HG03342 (cell line): ENCODE measurements around the gene SMIM29.
"Not testable (repeated sequence)": the region's sequence is repeated elsewhere in the genome, so short reads cannot be mapped to it uniquely, and the experiment has no call there.

Experiments used
- ATAC-seq: cut with Tn5 transposase; IDR thresholded peaks from one replicate; pipeline ENCODE4 v1.9.1; 2021; ENCODE audit warnings: mild to moderate bottlenecking, moderate library complexity; ENCODE audit not compliant: unreplicated experiment

Gene SMIM29

GRCh38 chr6:34269658-34270341 is 21.0 kb upstream of the SMIM29 start:
- ATAC-seq: not testable (repeated sequence)

GRCh38 chr6:34269132-34269531 is 20.3 kb upstream of the SMIM29 start:
- not testable (repeated sequence) for ATAC-seq

DNA sequence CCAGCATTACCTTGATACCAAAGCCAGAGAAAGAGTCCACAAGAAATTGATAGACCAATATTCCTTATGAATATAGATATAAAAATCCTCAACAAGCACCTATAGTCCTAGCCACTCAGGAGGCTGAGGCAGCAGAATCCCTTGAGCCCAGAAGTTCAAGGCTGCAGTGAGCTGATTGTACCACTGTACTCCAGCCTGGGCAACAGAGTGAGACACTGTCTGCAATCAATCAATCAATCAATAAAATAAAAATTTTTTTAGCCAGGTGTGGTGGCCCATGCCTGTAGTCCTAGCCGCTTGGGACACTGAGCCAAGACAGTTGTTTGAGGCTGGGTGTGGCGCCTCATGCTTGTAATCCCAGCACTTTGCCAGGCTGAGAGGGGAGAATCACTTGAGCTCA is 18.9 kb upstream of the SMIM29 start:
- ATAC-seq: no peak

- not testable (repeated sequence) for ATAC-seq
Observed at GRCh38 chr6:34263484-34263883, 14.7 kb upstream of the SMIM29 start.

GRCh38 chr6:34260576-34261267 is 11.9 kb upstream of the SMIM29 start:
- ATAC-seq: no peak

GRCh38 chr6:34259529-34260069 is 10.8 kb upstream of the SMIM29 start:
- no peak for ATAC-seq

- ATAC-seq: not testable (repeated sequence)
Observed at GRCh38 chr6:34252395-34252794, 3.6 kb upstream of the SMIM29 start.

- peak; percentile 12 for ATAC-seq
Observed at GRCh38 chr6:34249469-34250261, 859 bp upstream of the SMIM29 start.

DNA sequence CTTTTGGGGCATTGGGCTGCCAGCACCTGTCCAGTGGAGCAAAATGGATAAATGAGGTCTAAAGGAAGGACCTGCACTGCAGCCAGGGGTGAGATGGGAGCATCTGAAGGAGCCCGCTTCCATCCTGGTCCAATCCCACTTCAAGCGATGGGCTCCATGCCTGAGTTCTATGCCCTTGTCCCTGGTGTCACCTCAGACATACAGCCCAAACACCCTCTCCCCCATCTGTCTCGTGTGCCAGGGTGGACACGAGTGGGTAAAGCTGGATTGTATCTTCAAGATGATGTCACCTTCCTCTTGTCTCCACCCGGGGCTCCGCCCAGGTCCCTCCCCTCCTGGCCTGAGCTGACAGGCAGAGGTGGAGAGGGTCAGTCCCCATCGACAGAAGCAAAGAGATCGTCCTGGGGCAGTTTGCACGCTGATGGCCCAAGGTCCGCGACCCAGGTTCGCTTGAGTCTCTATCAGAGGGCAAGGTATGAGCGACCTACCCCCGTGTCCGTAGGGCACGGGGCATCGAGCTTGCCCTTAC is 544 bp downstream of the SMIM29 start:
- peak; percentile 11 for ATAC-seq

DNA sequence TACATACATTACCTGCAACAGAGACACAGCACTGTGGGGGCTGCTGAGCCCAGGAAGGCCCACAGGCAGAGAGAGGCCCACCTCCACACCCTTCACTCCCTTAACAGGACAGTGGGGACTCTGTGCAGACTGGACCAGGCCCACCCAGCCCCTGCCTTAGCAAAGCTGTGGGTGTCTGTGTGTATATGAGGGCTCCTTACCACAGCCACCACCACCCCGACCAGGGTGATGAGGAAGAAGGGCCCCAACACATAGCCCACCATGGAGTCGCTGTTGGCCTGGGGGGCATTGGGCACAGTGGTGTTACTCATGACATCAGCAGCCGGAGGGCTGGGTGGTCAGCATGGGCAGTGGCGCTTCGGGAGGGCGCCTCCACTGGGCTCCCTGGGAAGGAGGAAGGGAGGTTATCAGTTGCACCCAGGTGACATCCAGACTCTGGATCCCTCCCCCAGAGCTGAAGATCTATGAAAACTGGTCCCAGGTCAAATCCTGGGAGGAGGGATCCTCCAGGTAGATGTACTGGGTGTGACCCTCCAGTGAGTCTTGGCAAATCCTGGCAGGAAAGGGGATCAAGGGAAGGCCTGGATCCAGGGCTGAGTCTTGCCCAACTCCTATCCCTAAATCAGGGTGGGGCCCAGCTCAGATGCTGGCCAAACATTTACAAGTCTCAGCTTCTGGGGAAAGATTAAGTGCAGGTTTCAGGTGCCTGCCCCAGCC is 1.2 kb downstream of the SMIM29 start:
- ATAC-seq: no peak

DNA sequence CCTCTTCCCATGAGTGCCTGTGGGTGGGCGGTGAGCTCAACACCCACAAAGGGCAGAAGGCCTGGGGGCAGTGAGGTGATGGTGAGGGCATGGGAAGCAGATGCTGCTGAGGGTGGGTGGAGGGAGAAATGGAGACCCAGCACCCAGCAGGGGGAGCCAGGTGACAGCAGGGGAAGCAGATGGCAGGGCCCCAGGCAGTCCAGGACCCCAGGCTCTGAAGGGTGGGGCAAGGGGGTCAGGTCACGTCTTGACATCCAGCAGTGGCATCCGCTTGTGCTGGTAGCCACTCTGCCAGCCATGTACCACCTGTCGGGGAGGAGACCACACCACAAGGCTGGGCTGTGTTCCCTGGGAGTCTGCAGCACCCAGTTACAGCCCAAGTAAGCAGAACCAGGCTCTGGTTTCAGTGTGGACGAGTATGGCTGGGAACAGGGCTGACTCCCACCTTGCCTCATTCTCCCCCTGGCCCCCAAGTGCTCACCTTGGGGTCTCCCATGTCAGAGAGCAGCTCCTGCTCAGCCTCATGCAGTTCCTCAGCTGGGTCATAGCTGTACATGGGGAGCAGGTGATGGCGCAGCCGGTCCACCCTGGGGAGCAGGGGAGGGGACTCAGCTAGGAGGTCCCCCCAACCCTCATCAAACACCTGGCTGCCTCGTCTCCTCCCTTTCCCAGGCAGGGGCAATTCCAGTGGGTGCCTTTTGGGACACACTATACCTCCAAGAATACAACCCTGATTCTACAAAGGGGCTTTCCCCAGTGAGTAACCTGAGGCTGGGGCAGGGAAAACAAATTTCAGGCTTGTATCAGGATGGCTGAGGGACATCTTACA is 2.0 kb downstream of the SMIM29 start:
- no peak for ATAC-seq

- no peak for ATAC-seq
Observed at GRCh38 chr6:34246249-34246562, 2.6 kb downstream of the SMIM29 start.

- ATAC-seq: not testable (repeated sequence)
Observed at GRCh38 chr6:34245761-34246140, 3.1 kb downstream of the SMIM29 start.

DNA sequence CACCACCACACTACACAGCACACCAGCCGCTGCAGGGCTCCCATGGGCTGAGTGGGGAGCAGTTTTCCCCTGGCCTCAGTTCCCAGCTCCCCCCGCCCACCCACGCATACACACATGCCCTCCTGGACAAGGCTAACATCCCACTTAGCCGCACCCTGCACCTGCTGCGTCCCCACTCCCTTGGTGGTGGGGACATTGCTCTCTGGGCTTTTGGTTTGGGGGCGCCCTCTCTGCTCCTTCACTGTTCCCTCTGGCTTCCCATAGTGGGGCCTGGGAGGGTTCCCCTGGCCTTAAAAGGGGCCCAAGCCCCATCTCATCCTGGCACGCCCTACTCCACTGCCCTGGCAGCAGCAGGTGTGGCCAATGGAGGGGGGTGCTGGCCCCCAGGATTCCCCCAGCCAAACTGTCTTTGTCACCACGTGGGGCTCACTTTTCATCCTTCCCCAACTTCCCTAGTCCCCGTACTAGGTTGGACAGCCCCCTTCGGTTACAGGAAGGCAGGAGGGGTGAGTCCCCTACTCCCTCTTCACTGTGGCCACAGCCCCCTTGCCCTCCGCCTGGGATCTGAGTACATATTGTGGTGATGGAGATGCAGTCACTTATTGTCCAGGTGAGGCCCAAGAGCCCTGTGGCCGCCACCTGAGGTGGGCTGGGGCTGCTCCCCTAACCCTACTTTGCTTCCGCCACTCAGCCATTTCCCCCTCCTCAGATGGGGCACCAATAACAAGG is 3.6 kb downstream of the SMIM29 start:
- ATAC-seq: not testable (repeated sequence)

DNA sequence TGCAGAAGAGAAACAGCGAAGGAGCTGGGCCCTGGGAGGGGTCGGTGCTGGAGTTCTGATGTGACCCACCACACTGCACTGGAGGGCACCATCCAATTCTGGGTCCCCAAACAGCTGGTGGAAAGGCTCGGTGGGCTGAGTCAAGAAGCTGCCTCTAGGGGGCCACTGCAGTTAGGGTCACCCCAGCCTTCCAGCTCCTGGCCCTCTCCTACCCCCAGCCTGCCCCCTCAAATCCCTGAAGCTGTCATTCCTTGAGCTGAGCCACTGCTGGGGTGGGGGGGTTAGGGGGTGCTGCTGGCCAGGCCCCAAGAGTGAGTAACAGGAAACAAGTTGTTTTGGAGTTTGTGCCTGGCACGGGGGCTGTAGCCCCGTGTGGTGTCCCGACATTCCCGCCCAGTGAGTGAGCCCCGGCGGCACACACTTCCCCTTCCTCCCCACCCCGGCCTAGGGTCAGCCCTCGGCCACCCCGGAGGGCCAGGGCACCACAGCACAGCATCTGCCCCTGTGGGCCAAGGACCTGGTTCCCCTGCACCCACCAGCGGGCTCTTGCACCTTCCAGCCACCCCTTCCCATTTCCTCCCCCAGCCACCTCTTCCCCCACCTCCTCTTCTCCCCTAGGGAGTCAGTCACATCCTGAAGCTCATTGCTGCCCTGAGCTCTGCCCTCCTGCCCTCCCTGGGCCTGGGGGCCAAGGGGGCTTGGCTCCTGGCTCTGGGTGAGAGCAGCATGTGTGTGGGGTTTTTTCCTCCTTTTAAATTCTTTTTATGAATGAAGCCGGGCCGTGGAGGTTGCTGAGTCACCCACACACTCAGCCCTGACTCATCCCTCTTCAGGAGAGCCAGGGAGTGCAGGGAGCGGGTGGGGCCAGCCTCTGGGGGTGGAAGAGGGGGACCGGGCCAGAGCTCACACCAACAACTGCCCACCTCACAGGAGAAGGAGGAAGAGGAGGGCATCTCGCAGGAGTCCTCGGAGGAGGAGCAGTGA is 4.6 kb downstream of the SMIM29 start:
- no peak for ATAC-seq

- no peak for ATAC-seq
Observed at GRCh38 chr6:34243131-34243771, 5.6 kb downstream of the SMIM29 start.
